ENCODE data around the gene TANGO6. TPM values are rescaled to one million over a fixed set of nuclear protein-coding genes. Genes with fewer than 3 reads are reported as not detected.

TANGO6 gene
- total RNA-seq, 2 experiments from 2014 or later: 17.1 to 18.1 TPM

DNA sequence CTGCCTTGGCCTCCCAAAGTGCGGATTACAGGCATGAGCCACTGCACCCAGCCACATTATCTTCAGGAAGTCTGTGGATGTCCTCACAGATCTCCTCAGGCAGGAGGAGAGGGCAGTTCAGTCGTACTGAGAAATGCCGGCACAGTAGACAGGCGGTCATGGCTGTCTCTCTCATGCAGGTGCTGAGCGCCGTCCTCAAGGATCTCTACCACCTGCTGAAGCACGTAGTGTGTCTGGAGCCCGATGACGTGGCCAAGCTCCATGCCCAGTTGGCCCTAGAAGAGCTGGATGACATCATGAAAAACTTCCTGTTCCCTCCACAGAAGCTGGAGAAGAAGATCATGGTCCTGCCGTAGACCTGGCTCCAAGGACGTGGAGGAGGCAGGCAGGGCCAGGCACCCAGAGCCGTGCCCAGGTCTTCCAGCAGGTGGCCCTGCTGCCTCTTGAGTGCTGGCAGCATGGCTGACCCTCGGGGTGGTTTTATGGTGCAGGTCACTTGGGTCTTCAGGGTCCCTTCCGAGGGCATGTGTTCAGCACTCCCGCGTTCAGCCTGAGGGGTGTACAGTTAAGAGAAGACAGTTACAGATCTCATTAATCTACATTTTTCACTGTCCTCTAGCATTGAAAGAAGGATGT is 240.1 kb downstream of the TANGO6 start:
- Mint-ChIP-seq H3K36me3 (ENCODE audit: low read depth) (peaks cover 37% of the 10 kb centered on the region), H3K4me3 (no peak overlapping the region), H3K27ac (no peak overlapping the region), H3K4me1 (ENCODE audit: low read depth) (no peaks in the 10 kb centered on the region), H3K27me3 (no peaks in the 10 kb centered on the region), H3K9me3 (no peaks in the 10 kb centered on the region)
- Histone ChIP-seq H3K27me3 (ENCODE audit: control insufficient read depth in 1 of 2, insufficient read depth in 2 of 2, low read length in 2 of 2) (no peaks in the 10 kb centered on the region), H3K36me3 (ENCODE audit: insufficient read depth, low read length) (peaks cover 19% of the 10 kb centered on the region), H3K9me3 (ENCODE audit: control insufficient read depth in 1 of 2, insufficient read depth in 1 of 2, low read length in 2 of 2) (no peaks in the 10 kb centered on the region), H3K4me1 (ENCODE audit: insufficient read depth, low read length) (no peaks in the 10 kb centered on the region), H3K27ac (ENCODE audit: low read depth in 1 of 2, low read length in 2 of 2) (no peak overlapping the region), H3K4me3 (ENCODE audit: low read length) (no peak overlapping the region)
- POLR2A ChIA-PET: no interaction called here
- intact Hi-C loops (cut with DNase I, micrococcal nuclease): no loop called here
- CTCF ChIA-PET: no interaction called here
- TF ChIP-seq CTCF (IDR thresholded peaks at IDR 0.05): no peak
- DNase-seq: no peak
- no peak for ATAC-seq (ENCODE audit: poor library complexity)

- intact Hi-C loops (cut with DNase I, micrococcal nuclease): no loop called here
- TF ChIP-seq CTCF (IDR thresholded peaks at IDR 0.05): no peak
- no peaks in the 10 kb centered on the region for H3K27me3 ChIP-seq (ENCODE audit: control insufficient read depth in 1 of 2, insufficient read depth in 2 of 2, low read length in 2 of 2)
- Mint-ChIP-seq H3K9me3 (no peaks in the 10 kb centered on the region), H3K4me1 (ENCODE audit: low read depth) (no peaks in the 10 kb centered on the region), H3K4me3 (no peak overlapping the region), H3K36me3 (ENCODE audit: low read depth) (peaks cover 36% of the 10 kb centered on the region), H3K27me3 (no peaks in the 10 kb centered on the region), H3K27ac (no peak overlapping the region)
- H3K4me1 ChIP-seq (ENCODE audit: insufficient read depth, low read length): peaks cover 6% of the 10 kb centered on the region
- H3K36me3 ChIP-seq (ENCODE audit: insufficient read depth, low read length): peaks cover 19% of the 10 kb centered on the region
- H3K27ac ChIP-seq (ENCODE audit: low read depth in 1 of 2, low read length in 2 of 2): no peak overlapping the region
- ATAC-seq (ENCODE audit: poor library complexity) (no peak), DNase-seq (no peak)
- H3K4me3 ChIP-seq (ENCODE audit: low read length): no peak overlapping the region
- POLR2A ChIA-PET: no interaction called here
- CTCF ChIA-PET: interaction anchor here (1.1 kb wide), 1 partner anchor 40 kb away, joined by 3 read pairs; no protein-coding TSS in a partner anchor
- no peaks in the 10 kb centered on the region for H3K9me3 ChIP-seq (ENCODE audit: control insufficient read depth in 1 of 2, insufficient read depth in 1 of 2, low read length in 2 of 2)
Observed at GRCh38 chr16:69084289-69084688, 241.0 kb downstream of the TANGO6 start.

- no peak for DNase-seq
- Histone ChIP-seq H3K36me3 (ENCODE audit: insufficient read depth, low read length) (peaks cover 19% of the 10 kb centered on the region), H3K27me3 (ENCODE audit: control insufficient read depth in 1 of 2, insufficient read depth in 2 of 2, low read length in 2 of 2) (no peaks in the 10 kb centered on the region), H3K4me1 (ENCODE audit: insufficient read depth, low read length) (peaks cover 10% of the 10 kb centered on the region), H3K9me3 (ENCODE audit: control insufficient read depth in 1 of 2, insufficient read depth in 1 of 2, low read length in 2 of 2) (no peaks in the 10 kb centered on the region), H3K27ac (ENCODE audit: low read depth in 1 of 2, low read length in 2 of 2) (no peak overlapping the region), H3K4me3 (ENCODE audit: low read length) (no peak overlapping the region)
- Mint-ChIP-seq H3K4me1 (ENCODE audit: low read depth) (no peaks in the 10 kb centered on the region), H3K27me3 (no peaks in the 10 kb centered on the region), H3K36me3 (ENCODE audit: low read depth) (peaks cover 36% of the 10 kb centered on the region), H3K4me3 (no peak overlapping the region), H3K27ac (no peak overlapping the region), H3K9me3 (no peaks in the 10 kb centered on the region)
- no peak for ATAC-seq (ENCODE audit: poor library complexity)
- POLR2A ChIA-PET: no interaction called here
- intact Hi-C loops (cut with DNase I, micrococcal nuclease): no loop called here
- CTCF ChIA-PET: interaction anchor here (1.1 kb wide), 1 partner anchor 39 kb away, joined by 3 read pairs; no protein-coding TSS in a partner anchor
- TF ChIP-seq CTCF (IDR thresholded peaks at IDR 0.05): no peak
Observed at GRCh38 chr16:69085032-69085695, 241.8 kb downstream of the TANGO6 start.
